A549 (cell line): ENCODE data around the gene FZD4.

Experiments used
- MAFK ChIP-seq: fragments of 450-650 bp; IDR thresholded peaks from 2 replicates; pipeline ENCODE4 v1.6.1; 2014; ENCODE audit not compliant: partially characterized antibody
- MYC ChIP-seq: IDR thresholded peaks from 2 replicates; pipeline ENCODE4 v1.6.1; 2012; ENCODE audit warnings: mild to moderate bottlenecking, inconsistent platforms, low read length, improper control_type of control experiment, borderline replicate concordance
- NPAS2 ChIP-seq: fragments of 250-450 bp; sonication (Bioruptor Pico); IDR thresholded peaks from 2 replicates; pipeline ENCODE4 v1.8.0; 2022; ENCODE audit warnings: mild to moderate bottlenecking, moderate library complexity, borderline replicate concordance
- POLR2A ChIP-seq: IDR thresholded peaks from 2 replicates; pipeline ENCODE4 v1.6.1; 2012; ENCODE audit warnings: mild to moderate bottlenecking, low read length
- TF ChIP-seq, protein P1 (sequence below): IDR thresholded peaks from 2 replicates; pipeline ENCODE4 v1.6.1; 2012
- TF ChIP-seq, protein P2 (sequence below): fragments of >200 bp; sonication (Bioruptor Twin); formaldehyde crosslinking; IDR thresholded peaks from 3 replicates; pipeline ENCODE4 v1.5.1; 2016
- TF ChIP-seq, protein P3 (sequence below): IDR thresholded peaks from 2 replicates; pipeline ENCODE4 v1.6.1; 2012
- TF ChIP-seq, protein P4 (sequence below): fragments of 150-350 bp; IDR thresholded peaks from 2 replicates; pipeline ENCODE4 v1.6.1; 2014; ENCODE audit warnings: low read depth, mild to moderate bottlenecking, low read length

DNA sequence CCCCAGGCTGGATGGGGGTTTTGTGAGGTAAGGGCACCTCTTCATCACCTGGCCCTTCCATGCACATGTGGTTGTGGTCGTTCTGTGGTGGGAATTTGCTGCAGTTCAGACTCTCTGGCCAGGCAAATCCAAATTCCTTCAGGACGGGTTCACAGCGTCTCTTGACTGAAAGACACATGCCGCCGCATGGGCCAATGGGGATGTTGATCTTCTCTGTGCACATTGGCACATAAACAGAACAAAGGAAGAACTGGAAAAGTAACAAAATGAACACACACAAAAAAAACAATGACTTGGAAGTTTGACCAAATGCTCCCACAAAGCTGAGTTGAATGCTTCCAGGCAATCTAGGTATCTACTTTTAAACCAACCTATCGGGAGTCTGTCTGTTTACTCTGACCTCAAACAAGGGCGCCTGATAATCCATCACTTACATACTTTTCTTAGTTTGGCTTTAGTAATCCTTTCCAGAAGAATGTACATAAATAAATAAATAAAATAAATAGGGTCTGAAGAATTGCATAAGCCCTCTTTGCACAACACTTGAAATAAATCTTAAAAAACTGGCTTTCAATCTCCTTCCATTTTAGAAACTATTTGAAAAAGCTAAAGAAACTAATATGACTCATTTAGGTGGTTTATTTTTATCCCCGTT, 2.8 kb downstream of the FZD4 start:
- TF ChIP-seq, protein P1, sequence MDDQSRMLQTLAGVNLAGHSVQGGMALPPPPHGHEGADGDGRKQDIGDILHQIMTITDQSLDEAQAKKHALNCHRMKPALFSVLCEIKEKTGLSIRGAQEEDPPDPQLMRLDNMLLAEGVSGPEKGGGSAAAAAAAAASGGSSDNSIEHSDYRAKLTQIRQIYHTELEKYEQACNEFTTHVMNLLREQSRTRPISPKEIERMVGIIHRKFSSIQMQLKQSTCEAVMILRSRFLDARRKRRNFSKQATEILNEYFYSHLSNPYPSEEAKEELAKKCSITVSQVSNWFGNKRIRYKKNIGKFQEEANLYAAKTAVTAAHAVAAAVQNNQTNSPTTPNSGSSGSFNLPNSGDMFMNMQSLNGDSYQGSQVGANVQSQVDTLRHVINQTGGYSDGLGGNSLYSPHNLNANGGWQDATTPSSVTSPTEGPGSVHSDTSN = no peak
- TF ChIP-seq POLR2A (no peak), MYC (no peak), NPAS2 (CRISPR knock-in tag) (no peak), MAFK (no peak)
- TF ChIP-seq, protein P2, sequence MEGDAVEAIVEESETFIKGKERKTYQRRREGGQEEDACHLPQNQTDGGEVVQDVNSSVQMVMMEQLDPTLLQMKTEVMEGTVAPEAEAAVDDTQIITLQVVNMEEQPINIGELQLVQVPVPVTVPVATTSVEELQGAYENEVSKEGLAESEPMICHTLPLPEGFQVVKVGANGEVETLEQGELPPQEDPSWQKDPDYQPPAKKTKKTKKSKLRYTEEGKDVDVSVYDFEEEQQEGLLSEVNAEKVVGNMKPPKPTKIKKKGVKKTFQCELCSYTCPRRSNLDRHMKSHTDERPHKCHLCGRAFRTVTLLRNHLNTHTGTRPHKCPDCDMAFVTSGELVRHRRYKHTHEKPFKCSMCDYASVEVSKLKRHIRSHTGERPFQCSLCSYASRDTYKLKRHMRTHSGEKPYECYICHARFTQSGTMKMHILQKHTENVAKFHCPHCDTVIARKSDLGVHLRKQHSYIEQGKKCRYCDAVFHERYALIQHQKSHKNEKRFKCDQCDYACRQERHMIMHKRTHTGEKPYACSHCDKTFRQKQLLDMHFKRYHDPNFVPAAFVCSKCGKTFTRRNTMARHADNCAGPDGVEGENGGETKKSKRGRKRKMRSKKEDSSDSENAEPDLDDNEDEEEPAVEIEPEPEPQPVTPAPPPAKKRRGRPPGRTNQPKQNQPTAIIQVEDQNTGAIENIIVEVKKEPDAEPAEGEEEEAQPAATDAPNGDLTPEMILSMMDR = no peak
- TF ChIP-seq, protein P3, sequence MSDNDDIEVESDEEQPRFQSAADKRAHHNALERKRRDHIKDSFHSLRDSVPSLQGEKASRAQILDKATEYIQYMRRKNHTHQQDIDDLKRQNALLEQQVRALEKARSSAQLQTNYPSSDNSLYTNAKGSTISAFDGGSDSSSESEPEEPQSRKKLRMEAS = no peak
- TF ChIP-seq, protein P4, sequence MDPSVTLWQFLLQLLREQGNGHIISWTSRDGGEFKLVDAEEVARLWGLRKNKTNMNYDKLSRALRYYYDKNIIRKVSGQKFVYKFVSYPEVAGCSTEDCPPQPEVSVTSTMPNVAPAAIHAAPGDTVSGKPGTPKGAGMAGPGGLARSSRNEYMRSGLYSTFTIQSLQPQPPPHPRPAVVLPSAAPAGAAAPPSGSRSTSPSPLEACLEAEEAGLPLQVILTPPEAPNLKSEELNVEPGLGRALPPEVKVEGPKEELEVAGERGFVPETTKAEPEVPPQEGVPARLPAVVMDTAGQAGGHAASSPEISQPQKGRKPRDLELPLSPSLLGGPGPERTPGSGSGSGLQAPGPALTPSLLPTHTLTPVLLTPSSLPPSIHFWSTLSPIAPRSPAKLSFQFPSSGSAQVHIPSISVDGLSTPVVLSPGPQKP = no peak
